Liver (tissue), 3 donors: ENCODE results near the gene ZC3H18.

ENCODE experiments used
- RAD21 ChIP-seq, 2 donors: IDR thresholded peaks; 2 replicates each; pipeline ENCODE4 v1.6.1; 2016; ENCODE audit warnings: antibody characterized with exemption in 2 of 2, mild to moderate bottlenecking in 2 of 2
- TF ChIP-seq, protein P1 (sequence below): IDR thresholded peaks from 2 replicates; pipeline ENCODE4 v1.6.1; 2016; ENCODE audit warnings: antibody characterized with exemption, mild to moderate bottlenecking
- TF ChIP-seq, protein P2 (sequence below): fragments of 150-350 bp; IDR thresholded peaks from 2 replicates; pipeline ENCODE4 v1.5.1; 2017; ENCODE audit warnings: improper control_type of control experiment, low read depth, low read length; ENCODE audit not compliant: missing input control
- TF ChIP-seq, protein P3 (sequence below): IDR thresholded peaks from 2 replicates; pipeline ENCODE4 v1.6.1; 2016; ENCODE audit warnings: antibody characterized with exemption
- donor health status: healthy.
- donor health status: healthy.

DNA sequence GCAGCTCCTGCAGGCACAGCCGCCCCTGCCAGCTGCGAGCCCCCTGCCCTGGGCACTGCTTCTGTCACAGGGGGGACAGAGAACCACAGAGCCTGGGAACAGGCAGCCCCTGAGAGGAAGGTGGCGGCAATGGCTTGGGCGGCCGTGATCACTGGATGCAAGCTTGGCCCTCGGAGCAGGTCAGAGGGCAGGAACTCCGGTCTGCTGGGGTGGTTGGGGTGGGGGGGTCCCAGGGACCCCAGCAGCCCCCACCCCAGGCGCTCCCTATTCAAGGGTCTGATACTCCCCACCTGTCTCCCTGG is 82.5 kb downstream of the ZC3H18 start:
- no peak for TF ChIP-seq RAD21 (IDR thresholded peaks at IDR 0.05)
- TF ChIP-seq, protein P1, sequence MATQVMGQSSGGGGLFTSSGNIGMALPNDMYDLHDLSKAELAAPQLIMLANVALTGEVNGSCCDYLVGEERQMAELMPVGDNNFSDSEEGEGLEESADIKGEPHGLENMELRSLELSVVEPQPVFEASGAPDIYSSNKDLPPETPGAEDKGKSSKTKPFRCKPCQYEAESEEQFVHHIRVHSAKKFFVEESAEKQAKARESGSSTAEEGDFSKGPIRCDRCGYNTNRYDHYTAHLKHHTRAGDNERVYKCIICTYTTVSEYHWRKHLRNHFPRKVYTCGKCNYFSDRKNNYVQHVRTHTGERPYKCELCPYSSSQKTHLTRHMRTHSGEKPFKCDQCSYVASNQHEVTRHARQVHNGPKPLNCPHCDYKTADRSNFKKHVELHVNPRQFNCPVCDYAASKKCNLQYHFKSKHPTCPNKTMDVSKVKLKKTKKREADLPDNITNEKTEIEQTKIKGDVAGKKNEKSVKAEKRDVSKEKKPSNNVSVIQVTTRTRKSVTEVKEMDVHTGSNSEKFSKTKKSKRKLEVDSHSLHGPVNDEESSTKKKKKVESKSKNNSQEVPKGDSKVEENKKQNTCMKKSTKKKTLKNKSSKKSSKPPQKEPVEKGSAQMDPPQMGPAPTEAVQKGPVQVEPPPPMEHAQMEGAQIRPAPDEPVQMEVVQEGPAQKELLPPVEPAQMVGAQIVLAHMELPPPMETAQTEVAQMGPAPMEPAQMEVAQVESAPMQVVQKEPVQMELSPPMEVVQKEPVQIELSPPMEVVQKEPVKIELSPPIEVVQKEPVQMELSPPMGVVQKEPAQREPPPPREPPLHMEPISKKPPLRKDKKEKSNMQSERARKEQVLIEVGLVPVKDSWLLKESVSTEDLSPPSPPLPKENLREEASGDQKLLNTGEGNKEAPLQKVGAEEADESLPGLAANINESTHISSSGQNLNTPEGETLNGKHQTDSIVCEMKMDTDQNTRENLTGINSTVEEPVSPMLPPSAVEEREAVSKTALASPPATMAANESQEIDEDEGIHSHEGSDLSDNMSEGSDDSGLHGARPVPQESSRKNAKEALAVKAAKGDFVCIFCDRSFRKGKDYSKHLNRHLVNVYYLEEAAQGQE, result no peak
- TF ChIP-seq, protein P2, sequence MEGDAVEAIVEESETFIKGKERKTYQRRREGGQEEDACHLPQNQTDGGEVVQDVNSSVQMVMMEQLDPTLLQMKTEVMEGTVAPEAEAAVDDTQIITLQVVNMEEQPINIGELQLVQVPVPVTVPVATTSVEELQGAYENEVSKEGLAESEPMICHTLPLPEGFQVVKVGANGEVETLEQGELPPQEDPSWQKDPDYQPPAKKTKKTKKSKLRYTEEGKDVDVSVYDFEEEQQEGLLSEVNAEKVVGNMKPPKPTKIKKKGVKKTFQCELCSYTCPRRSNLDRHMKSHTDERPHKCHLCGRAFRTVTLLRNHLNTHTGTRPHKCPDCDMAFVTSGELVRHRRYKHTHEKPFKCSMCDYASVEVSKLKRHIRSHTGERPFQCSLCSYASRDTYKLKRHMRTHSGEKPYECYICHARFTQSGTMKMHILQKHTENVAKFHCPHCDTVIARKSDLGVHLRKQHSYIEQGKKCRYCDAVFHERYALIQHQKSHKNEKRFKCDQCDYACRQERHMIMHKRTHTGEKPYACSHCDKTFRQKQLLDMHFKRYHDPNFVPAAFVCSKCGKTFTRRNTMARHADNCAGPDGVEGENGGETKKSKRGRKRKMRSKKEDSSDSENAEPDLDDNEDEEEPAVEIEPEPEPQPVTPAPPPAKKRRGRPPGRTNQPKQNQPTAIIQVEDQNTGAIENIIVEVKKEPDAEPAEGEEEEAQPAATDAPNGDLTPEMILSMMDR, result no peak
- TF ChIP-seq, protein P3, sequence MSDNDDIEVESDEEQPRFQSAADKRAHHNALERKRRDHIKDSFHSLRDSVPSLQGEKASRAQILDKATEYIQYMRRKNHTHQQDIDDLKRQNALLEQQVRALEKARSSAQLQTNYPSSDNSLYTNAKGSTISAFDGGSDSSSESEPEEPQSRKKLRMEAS, result no peak
